ENCODE results near the gene ANKRD33B.

The ANKRD33B gene

DNA sequence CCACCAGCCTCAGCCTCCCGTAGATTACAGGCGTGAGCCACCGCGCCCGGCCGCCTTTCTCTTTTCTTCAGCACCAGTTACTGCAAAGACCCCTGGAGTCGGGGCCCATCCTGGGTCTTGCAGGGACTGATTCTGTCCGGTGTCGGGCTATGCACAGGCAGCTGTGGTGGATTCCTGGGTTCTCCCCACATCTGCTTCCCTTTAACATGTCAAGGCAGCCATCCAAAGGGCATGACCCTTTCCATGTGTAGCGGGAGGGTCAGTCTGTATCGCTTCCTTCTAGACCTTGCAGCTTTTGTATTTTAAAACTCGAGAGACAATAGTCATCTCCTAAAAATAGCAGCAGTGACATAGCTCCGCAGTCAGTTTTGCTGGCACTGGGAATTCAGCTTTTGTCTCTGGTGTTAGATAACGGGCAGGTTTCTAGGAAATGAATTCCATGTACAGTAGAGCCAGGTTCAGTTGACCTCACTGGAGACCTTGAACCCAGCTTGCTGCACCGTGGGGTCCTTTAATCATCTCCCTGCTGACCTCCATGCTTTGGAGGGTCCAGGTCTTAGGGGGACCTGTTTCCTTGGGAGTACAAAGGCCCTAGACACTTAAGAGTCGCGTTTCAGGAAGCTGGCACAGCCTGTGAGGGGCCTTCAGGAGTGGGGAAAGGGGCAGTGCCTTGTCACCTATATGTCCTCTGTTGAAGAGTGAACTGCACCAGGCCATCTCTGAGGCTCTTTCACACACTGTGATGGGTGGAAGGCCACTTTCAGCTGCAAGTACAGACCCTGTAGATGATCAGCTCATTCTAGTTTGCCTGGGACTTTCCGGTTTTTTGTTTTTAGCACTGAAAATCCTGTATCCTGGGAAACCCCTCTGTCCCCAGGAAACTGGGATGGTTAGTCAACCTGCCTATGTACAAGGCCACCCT is 13.8 kb downstream of the ANKRD33B start:
- no peak for DNase-seq (ENCODE audit: low read depth in 2 of 2, low spot score in 1 of 2)

DNA sequence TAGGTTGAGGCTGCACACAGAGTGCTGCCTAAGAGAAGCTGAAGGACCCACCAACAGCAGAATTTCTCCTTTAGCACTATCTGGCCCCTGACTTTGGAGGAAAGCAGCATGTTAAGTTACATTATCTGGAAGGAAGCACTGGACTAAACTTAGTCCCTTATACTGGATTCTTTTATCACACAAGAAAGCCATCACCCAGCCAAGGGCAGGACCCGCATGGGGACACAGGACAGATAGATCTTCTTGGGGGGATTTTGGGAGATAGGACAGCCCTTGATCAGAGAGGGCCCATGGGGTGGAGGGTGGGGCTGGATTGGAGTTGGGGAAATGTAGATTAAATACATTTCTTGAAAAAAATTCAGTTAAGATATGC is 14.4 kb downstream of the ANKRD33B start:
- DNase-seq (ENCODE audit: low read depth in 2 of 2, low spot score in 1 of 2): no peak

DNA sequence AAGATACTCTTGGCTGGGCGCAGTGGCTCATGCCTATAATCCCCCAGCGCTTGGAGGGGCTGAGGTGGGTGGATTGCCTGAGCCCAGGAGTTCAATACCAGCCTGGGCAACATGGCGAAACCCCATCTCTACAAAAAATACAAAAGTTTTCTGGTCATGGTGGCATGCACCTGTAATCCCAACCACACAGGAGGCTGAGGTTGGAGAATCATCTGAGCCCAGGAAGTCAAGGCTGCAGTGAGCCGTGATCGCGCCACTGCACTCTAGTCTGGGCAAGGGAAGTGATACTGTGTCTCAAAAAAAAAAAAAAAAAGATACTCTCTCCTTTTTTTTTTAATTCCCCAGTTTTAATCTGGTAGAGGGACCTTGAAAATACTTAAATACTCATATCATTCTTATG is 15.0 kb downstream of the ANKRD33B start:
- no peak for DNase-seq (ENCODE audit: low read depth in 2 of 2, low spot score in 1 of 2)

DNA sequence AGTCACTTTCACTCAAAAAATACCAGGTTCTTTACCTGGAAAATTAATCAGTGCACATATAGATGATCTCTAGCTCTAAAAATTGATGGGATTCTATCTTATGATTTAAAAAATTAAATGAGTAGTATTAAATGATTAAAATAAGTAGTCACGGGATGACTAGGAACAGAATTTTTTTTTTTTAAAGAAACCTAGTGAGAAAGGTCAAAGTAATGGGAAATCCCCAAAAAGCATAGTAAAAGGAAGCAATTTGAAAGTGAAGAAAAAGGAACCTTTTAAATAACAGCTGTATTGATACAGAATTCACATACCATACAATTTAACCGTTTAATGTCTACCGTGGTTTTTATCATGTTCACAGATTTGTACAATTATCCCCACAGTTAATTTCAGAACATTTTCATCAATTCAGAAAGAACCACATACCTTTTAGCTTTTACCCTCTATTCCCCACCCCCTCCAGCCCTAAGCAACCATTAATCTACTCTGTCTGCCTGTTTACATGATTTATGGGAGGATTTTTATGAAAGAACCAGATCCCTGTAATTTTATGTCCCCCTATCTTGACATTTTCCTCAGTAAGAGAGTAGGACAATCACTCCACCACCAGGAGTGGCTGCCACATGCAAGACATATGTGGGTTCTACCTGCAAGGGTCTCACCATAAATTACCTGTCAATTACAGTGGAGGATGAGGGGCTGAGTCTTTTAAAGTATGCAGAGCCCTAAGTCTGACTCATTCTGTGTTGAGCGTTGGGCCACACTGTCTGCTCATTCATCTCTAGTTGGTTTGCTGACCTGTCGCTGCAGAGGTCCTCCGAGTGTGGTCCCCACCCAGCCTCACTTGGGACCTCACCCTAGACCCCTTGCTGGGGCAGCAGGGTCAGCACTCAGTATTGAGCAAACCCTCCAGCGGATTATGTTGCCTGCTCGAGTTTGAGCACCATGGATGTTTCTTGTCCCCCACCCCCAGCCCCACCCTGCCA is 16.0 kb downstream of the ANKRD33B start:
- no peak for DNase-seq (ENCODE audit: low read depth in 2 of 2, low spot score in 1 of 2)

DNA sequence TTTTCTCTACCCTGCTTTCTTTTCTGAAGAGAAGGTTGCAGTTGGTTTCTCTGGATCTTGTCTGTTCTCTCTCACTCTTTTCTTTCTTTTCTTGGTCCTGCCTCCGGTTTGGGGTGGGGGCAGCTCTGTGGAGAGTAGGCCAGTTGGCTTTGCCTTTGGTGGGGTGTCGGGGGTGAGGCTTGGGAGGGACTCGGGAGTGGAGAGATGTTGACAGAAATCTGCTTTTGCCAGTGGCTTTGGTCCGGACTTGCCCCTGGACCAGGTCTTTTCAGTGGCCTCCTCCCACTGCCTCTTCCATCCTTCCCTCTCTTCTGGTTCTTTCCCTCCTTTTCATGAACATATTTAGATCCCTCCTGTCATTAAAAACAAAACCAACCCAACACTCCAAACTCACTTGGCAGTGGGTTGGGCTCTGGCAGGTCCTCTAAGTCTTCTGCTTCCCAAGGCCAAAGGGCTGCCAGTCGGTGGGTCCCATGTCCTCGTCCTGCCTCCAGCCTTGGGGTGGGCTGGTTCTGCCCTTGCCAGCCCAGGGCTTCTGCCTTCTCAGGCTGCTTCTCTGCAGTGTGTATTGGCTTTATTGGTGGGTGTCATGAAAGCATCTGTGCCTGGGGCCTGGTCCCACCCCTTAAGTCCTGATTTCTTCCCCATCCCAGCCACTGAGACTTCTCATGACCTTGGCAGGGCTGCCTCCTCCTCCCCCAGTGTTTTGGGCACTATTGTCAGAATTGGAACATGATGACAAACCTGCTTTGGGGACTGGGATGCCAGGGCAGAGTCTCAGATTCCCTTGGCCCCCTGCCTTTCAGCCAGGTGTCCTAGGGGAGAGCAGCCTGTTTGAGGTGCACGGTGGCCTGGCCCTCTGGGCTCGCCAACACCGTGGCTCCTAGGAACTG is 16.9 kb downstream of the ANKRD33B start:
- no peak for DNase-seq (ENCODE audit: low read depth in 2 of 2, low spot score in 1 of 2)

DNA sequence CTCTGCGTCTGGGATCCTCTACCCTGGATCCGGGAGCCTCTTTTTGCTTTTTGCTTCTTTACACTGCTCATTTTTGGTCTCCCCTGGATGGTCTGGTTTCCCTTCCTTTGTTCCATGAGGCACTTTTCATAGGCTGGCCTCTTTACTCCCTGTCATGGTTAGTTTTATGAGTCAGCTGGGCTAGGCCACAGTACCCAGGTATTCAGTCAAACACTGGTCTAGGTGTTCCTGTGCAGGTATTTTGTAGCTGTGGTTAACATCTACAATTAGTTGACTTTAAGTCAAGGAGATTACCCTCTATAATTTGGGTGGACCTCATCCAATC is 17.5 kb downstream of the ANKRD33B start:
- DNase-seq (ENCODE audit: low read depth in 2 of 2, low spot score in 1 of 2): no peak

DNA sequence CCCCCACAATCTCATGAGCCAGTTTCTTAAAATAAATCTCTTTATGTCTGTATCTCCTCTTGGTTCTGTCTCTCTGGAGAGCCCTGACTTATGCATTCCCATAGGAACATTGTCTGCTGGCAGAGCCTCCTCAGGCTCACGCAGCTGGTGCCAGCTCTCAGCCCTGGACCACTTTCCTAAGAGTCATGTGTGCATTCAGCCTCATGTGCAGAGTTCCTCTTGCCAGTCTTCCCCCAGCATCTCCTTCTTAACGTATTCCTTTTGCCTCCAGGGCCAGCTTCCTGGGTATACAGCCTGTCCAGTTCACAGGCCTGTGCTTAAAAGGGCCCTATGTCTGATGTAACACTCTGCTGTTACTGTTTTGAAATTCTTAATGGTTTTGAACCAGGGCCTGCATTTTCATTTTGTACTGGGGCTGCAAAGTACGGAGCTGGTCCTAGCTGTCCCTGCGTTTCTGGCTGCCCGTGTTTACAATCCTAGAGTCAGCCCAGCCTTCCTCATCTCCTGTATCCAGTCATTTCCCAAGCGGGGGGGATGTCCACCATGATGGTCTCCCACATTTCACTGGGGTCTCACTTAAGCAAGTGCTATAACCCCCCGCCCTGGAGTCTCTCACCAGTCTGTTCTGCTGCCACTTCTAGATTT is 18.1 kb downstream of the ANKRD33B start:
- no peak for DNase-seq (ENCODE audit: low read depth in 2 of 2, low spot score in 1 of 2)

DNA sequence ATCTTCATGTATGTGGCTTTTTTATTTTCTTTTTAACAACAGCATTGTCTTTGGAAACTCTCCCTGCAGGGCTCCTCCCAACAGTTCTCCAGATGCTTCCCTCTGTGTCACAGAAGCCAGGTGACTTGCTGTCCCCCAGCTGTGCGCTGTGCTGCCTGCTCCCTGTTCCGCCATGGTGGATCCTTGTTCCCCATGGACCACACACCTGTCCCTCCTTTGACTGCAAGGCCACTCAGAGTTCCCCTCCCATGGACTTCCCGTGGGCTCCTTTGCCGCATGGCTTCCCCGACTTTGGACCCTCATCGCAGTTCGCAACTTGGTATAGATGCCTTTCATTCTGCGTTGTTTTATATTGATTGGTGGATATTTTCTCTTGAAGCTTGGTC is 18.6 kb downstream of the ANKRD33B start:
- DNase-seq (ENCODE audit: low read depth in 2 of 2, low spot score in 1 of 2): no peak

DNA sequence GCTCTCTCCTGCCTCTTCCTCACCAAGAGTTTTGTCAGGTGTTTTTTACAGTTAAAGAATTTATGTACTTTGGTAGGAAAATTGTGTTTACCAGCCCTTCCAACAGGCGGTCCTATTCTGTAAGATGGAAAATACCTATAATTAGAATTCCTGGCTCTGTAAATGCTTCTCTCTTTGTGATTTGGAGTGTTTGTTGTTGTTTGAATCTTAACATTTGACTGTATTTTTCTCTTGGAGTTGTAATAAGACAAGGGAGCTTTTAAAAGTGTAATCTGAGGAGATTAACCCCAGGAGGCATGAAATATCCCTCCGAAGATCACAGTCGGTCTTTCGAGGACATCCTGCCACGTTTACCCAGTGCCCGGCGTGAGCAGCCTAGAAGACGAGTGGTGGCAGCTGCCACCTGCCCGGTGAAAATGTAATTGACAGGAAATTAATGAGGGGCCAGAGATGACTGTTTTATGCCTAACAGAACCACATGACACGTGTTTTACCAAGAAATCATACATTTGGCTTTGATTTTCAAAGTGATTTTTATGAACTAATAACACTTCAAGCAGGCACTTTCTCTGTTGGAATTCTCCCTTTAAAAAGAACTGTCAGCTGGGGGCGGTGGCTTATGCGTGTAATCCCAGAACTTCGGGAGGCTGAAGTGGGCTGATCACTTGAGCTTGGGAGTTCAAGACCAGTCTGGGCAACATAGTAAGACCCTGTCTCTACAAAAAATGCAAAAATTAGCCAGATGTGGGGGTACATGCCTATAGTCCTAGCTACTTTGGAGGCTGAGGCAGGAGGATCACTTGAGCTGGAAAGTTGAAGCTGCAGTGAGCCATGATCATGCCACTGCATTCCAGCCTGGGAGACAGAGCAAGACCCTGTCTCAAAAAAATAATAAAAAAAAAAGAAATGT is 20.0 kb downstream of the ANKRD33B start:
- no peak for DNase-seq (ENCODE audit: low read depth in 2 of 2, low spot score in 1 of 2)

DNA sequence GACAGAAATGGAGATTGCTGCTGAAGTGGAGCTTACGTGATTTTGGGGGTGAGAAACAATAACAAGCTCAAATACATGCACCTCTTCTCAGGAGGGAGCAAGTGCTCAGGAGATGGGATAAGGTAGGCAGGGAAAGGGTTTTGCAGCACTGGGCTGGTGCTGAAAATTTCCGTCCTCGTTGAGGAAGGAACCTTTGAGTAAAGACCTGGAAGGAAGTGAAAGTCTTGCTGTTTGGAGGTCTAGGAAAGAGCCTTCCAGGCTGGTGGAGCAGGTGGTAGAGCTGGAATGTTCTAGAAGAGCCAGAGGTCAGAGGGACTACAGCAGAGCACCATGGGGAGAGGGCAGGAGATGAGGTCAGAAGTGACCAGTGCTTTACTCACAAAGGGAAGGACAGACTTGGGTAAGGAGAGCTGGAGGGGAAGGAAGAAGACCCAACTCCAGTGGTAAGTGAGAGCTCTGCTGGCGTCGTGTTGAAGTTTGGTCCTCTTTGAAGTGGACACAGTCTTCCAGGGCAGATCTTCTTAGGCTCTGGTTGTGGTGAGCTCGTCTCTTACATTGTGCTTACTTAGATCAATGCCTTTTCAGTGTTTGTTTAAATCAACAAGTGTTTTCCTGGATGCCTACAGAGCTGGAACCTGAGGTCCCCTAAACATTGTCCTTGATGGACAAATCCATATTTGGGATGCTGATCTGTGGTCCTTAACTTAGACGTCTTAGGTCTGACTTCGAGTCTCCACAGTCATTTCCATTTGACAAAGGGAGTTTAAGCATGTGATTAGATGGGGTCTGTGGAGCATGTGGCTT is 21.0 kb downstream of the ANKRD33B start:
- no peak for DNase-seq (ENCODE audit: low read depth in 2 of 2, low spot score in 1 of 2)

DNA sequence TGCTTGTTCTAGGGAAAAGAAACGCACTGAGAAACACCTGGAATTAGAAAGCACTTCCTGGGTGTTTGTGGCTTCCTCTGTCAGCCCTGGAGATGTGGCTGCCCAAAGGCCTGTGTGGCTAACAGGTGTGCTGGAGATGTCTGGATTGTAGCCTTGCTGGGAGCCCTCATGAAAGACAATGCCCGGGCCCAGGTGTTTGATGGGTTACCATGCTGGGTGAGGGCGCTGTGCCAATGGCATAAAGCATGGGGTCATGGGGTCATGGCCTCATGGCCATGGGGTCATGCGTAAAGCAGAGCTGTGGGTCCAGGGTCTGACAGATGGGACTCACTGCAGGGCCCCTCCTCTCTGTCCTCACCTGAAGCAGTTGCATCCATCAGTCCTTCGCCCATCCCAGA is 21.6 kb downstream of the ANKRD33B start:
- no peak for DNase-seq (ENCODE audit: low read depth in 2 of 2, low spot score in 1 of 2)

DNA sequence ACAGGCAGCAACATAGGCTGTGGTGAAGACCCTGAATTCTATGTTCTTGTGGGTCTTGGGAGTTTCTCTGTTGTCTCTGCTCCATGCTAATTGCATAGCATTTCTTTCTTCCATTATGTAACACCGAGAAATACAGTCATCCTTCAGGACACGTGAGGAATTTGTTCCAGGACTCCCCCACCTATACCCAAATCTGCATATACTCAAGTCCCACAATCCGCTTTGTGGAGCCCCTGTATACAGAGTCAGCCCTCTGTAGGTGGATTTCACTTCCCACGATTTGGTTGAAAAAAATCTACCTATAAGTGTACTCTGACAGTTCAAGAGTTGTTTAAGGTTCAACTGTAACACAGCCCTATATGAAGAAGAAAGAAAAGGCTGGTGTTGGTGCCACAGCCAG is 22.1 kb downstream of the ANKRD33B start:
- no peak for DNase-seq (ENCODE audit: low read depth in 2 of 2, low spot score in 1 of 2)

DNA sequence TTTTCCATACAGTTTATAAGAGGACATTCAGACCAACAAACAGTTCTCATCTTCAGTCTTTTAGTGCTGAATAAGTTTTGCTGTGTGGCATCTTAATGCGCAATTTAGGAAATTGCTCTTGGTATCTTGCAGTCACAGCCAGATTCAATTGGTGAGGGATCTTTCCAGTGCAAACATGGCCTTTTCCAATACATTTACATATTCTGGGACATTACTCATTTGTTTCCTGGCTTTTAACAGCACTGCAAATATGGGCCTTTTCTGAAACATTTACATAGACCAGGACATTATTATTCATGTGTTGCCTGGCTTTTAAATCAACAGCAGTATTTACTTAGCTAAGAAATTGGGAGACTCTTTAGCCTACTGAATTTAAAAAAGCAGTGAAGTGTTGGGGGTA is 22.7 kb downstream of the ANKRD33B start:
- DNase-seq (ENCODE audit: low read depth in 2 of 2, low spot score in 1 of 2): no peak

DNA sequence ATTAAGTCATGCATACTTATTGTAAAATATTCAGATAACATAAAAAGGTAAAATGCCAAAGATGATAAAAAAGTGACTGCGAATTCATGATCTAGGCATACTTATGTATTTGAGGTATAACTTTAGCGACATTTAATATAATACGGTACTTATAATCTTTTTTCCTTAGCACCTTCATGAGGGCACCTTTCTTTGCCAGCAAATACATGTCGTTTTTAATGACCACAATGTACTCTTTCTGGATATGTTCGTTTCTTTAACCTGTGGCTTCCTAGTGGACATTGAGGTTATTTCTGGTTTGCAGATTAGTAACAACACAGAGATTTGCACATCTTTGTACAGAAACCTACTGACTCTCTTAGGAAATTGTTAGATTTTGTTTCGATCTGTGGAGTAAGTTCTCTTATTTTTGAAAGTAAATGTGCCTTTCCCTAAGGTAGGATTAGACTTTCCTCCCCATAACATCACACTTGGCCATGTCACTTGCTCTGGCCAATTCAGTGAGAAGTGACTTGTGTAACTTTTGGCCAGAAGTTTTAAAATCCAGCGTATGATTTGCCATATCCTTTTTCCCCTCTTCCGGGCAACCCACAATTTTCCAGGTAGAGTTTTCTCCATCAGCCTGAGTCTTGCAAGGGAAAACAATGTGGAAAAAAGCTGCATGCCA is 24.4 kb downstream of the ANKRD33B start:
- no peak for DNase-seq (ENCODE audit: low read depth in 2 of 2, low spot score in 1 of 2)

DNA sequence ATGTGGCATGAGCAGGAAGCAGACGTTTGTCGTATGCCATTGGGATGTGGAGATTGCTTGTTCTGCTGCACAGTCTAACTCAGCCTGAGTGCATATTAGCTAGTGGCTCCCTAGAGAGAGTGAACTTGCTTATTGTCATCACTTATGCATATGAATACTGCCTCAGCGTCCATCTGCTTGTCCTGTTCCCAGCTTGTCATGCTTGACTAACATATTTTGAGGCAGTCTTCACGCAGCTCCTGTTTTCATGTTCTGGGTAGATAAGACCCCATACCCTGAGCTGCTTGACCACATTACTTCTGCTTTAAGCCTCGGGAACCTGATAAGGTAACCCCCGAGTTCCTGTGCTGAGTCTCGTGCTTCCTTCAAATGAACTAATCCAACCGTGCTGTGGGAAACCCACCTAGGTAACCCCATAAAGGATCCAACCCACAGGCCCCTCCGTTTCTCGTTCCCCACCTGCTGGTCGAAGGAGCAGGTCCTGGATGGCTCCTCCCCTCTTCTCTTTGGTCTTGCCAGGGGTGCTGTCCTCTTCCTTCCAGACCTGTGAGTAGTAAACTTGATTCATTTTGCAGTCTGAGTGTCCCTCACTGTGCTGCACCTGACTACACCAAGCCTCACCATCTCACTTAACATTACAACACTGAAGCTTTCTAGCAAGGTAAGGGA is 25.0 kb downstream of the ANKRD33B start:
- DNase-seq (ENCODE audit: low read depth in 2 of 2, low spot score in 1 of 2): no peak

DNA sequence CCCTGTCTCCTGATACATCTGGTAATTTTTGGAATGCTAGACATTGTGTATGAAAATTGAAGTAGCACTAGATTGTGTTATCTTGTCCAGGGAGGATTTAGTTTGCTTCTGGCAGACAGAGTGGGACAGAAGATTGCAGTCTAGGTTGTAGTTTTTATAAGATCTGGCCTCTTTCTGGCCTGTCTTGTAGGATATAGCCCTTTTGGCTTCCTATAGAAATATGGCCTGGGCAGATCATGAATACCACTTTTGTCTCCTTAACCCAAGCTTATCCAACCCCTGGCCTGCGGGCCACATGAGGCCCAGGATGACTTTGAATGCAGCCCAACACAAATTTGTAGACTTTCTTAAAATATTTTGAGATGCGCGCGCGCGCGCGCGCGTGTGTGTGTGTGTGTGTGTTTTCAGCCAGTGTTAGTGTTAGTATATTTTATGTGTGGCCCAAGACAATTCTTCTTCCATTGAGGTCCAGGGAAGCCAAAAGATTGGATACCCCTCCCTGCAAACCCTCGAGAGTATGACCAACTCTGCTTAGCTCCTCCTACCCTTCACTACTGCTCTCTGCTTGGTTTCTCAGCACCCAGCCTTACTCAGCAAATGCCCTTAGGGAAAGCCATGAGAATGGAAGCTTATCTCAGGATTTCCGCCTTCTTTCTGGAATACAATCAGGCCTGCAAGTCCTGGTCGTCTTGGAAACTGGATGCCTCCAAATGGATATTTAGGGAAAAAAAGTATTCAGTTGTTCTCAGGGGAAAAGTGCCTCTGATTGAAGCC is 26.5 kb downstream of the ANKRD33B start:
- DNase-seq (ENCODE audit: low read depth in 2 of 2, low spot score in 1 of 2): no peak

DNA sequence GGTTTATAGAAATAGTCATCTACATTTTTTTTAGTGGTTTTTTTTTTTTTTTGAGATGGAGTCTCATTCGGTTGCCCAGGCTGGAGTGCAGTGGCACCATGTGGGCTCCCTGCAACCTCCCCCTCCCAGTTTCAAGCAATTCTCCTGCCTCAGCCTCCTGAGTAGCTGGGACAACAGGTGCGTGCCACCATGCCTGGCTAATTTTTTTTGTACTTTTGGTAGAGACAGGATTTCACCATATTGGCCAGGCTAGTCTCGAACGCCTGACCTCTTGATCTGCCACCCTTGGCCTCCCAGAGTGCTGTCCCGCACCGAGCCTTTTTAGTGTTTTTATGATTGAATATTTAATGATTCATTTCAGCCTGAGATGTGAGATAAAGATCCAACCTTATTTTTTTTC is 27.3 kb downstream of the ANKRD33B start:
- no peak for DNase-seq (ENCODE audit: low read depth in 2 of 2, low spot score in 1 of 2)

Data from stimulated activated CD8-positive, alpha-beta memory T cell treated with anti-CD3 and anti-CD28 coated beads, Interleukin-4, amount 100 ng/mL, for 1 hour (primary cell).